GM19043 (cell line): Measurements from ENCODE around the gene RBM15.

Source experiments
- ATAC-seq: cut with Tn5 transposase; IDR thresholded peaks from one replicate; pipeline ENCODE4 v1.9.1; 2021; ENCODE audit warnings: low read depth; ENCODE audit not compliant: unreplicated experiment

Gene RBM15

GRCh38 chr1:110393691-110394492 lies 54.7 kb downstream of the RBM15 start:
- no peak for ATAC-seq

DNA sequence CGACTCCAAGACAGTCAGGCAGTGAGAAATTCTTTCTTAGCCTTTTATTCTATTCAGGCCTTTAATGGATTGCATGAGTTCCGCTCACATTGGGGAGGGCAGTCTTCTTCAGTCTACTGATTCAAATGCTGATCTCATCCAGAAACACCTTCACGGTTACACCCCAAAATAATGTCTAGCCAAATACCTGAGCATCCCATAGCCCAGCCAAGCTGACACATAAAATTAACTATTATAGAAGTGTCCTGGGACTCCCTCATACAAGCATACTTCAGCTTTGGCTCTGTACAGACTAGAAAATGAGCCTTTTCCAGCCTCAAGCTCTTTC lies 55.3 kb downstream of the RBM15 start:
- ATAC-seq, result no peak
